Activated CD8-positive, alpha-beta T cell treated with anti-CD3 and anti-CD28 coated beads for 36 hours (primary cell): ENCODE results near the gene RAI2. TPM values are rescaled to one million over a fixed set of nuclear protein-coding genes. Genes with fewer than 3 reads are reported as not detected.

Source experiments
- ATAC-seq: fragments of 200-7000 bp; cut with Tn5 transposase; one replicate; pipeline ENCODE4 v1.10.0; 2021; ENCODE audit warnings: mild to moderate bottlenecking, moderate library complexity
- CTCF ChIA-PET: fragments of 350-600 bp; sonication (Branson Sonifier 250); formaldehyde crosslinking; loops from one replicate; lab custom pipeline; 2021; ENCODE audit warnings: antibody characterized with exemption; lab: Charles Lee
- POLR2A ChIA-PET: fragments of 350-600 bp; sonication (Branson Sonifier 250); formaldehyde crosslinking; loops from one replicate; lab custom pipeline; 2021; ENCODE audit warnings: antibody characterized with exemption; lab: Charles Lee
- DNase-seq: peaks from one replicate; pipeline ENCODE4 v3.0.0-alpha.2; 2020
- H3K27ac Mint-ChIP-seq: one replicate; pipeline ENCODE4 v1.8.0; 2021; ENCODE audit warnings: mild to moderate bottlenecking, mixed read lengths
- H3K27me3 Mint-ChIP-seq: one replicate; pipeline ENCODE4 v1.8.0; 2021; ENCODE audit warnings: mixed read lengths
- H3K36me3 Mint-ChIP-seq: one replicate; pipeline ENCODE4 v1.8.0; 2021; ENCODE audit warnings: low read depth, mixed read lengths
- H3K4me1 Mint-ChIP-seq: one replicate; pipeline ENCODE4 v1.8.0; 2021; ENCODE audit warnings: low read depth, mixed read lengths
- H3K4me3 Mint-ChIP-seq: one replicate; pipeline ENCODE4 v1.8.0; 2021; ENCODE audit warnings: mild to moderate bottlenecking, moderate library complexity, mixed read lengths
- H3K9me3 Mint-ChIP-seq: one replicate; pipeline ENCODE4 v1.8.0; 2021; ENCODE audit warnings: mixed read lengths
- intact Hi-C: fragments of 100-400 bp; cut with micrococcal nuclease; formaldehyde crosslinking; loops from one replicate; pipeline ENCODE4 v1.10.0; 2022
- total RNA-seq, 2 experiments: library from RNA; stranded (reverse); gene quantifications; one replicate each; pipeline ENCODE4 v1.2.3, GENCODE V29; 2021
- TF ChIP-seq, protein P1 (sequence below): fragments of 200-600 bp; IDR thresholded peaks from one replicate; pipeline ENCODE4 v1.8.0; 2022; ENCODE audit warnings: antibody characterized with exemption, mild to moderate bottlenecking

Gene RAI2
- total RNA-seq, 2 experiments from 2014 or later: 0.20 to 0.41 TPM

DNA sequence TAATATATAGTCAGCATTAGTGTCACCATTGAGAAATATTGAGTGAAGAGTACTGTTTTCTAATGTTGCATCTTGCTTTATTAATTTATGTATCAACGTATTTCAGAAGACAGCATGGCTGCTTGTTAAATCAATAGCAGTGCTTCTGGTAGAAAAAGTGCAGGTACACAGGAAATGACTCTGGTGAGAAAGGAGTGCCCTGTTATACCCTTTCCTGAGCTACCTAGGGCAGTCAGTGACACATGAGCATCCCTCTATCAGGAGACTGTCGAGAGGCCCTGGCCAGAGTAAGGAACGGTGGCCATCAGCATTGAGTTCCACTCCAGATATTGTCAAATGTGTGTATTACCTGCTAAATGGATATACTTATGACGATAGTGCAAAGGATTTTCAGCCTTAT, 81.7 kb downstream of the RAI2 start:
- ChIA-PET CTCF (no interaction called here), POLR2A (no interaction called here)
- no peak for ATAC-seq
- H3K27me3 Mint-ChIP-seq: no peaks in the 10 kb centered on the region
- no peak for DNase-seq
- peaks cover 24% of the 10 kb centered on the region for H3K4me1 Mint-ChIP-seq
- H3K27ac Mint-ChIP-seq: no peak overlapping the region
- H3K36me3 Mint-ChIP-seq: no peaks in the 10 kb centered on the region
- H3K9me3 Mint-ChIP-seq: peaks cover 3% of the 10 kb centered on the region
- intact Hi-C loops: no loop called here
- H3K4me3 Mint-ChIP-seq: no peak overlapping the region
- TF ChIP-seq, protein P1, sequence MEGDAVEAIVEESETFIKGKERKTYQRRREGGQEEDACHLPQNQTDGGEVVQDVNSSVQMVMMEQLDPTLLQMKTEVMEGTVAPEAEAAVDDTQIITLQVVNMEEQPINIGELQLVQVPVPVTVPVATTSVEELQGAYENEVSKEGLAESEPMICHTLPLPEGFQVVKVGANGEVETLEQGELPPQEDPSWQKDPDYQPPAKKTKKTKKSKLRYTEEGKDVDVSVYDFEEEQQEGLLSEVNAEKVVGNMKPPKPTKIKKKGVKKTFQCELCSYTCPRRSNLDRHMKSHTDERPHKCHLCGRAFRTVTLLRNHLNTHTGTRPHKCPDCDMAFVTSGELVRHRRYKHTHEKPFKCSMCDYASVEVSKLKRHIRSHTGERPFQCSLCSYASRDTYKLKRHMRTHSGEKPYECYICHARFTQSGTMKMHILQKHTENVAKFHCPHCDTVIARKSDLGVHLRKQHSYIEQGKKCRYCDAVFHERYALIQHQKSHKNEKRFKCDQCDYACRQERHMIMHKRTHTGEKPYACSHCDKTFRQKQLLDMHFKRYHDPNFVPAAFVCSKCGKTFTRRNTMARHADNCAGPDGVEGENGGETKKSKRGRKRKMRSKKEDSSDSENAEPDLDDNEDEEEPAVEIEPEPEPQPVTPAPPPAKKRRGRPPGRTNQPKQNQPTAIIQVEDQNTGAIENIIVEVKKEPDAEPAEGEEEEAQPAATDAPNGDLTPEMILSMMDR: no peak

DNA sequence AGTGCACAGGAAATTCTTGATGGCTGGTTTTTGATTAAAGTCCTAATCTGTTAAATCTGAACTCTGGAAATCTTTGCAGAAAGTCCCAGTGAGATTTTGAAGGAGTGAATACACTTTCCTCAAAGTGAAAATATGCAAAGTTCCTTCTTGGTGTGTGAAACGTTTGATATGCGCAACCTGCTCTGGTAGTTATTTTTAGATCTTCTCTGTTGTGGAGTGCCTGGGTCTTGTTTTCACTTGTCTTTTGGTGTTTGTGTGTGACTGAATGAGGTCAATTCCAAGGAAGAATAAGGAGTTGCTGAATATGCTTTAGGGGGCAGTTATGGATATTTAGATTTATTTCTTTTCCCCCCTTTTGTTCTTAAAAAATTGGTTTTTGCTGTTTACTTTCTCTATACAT, 82.1 kb downstream of the RAI2 start:
- CTCF ChIA-PET: no interaction called here
- Mint-ChIP-seq H3K9me3 (peaks cover 3% of the 10 kb centered on the region), H3K36me3 (no peaks in the 10 kb centered on the region), H3K4me1 (peaks cover 24% of the 10 kb centered on the region), H3K27ac (peak overlapping the region; percentile 34), H3K27me3 (no peaks in the 10 kb centered on the region), H3K4me3 (no peak overlapping the region)
- DNase-seq (no peak), ATAC-seq (no peak)
- TF ChIP-seq, protein P1: no peak
- POLR2A ChIA-PET: no interaction called here
- intact Hi-C loops: no loop called here

DNA sequence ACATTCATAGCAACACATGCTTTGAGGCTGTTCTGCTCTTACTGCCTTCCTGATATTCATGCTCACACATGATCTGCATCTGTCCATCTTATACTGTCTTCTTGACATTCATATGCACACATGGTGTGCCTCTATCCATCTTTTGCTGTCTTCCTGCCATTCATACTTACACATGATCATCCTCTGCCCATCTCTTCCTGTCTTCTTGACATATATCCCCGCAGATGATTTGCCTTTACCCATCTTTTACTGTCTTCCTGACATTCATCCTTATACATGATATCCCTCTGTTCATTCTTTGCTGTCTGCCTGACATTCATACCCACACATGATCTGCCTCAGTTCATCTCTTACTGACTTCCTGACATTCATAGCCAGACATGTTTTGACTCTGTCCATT, 87.0 kb downstream of the RAI2 start:
- DNase-seq (no peak), ATAC-seq (no peak)
- intact Hi-C loops: no loop called here
- Mint-ChIP-seq H3K36me3 (no peaks in the 10 kb centered on the region), H3K9me3 (no peaks in the 10 kb centered on the region), H3K27me3 (no peaks in the 10 kb centered on the region), H3K4me1 (peaks cover 19% of the 10 kb centered on the region), H3K4me3 (no peak overlapping the region), H3K27ac (no peak overlapping the region)
- POLR2A ChIA-PET: no interaction called here
- TF ChIP-seq, protein P1: no peak
- CTCF ChIA-PET: no interaction called here

DNA sequence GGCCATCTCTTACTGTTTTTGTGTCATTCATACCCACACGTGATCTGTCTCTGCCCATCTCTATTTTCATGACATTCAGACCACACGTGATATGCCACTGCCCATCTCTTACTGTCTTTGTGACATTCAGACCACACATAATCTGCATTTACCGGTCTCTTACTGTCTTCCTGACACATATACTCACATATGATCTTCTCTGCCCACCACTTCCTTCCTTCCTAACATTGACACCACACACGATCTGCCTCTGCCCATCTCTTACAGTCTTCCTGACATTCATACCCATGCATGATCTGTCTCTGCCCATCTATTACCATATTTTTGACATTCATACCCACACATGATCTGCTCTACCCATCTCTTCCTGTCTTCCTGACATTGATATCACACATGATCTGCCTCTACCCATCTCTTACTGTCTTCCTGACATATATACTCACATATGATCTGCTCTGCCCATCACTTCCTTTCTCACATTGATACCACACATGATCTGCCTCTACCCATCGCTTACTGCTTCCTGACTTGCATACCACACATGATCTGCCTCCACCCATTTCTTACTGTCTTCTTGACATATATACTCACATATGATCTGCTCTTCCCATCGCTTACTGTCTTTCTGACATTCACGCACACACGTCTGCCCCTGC, 87.7 kb downstream of the RAI2 start:
- Mint-ChIP-seq H3K4me3 (no peak overlapping the region), H3K27me3 (no peaks in the 10 kb centered on the region), H3K4me1 (peaks cover 15% of the 10 kb centered on the region), H3K27ac (no peak overlapping the region), H3K9me3 (no peaks in the 10 kb centered on the region), H3K36me3 (no peaks in the 10 kb centered on the region)
- TF ChIP-seq, protein P1: no peak
- no peak for DNase-seq
- intact Hi-C loops: no loop called here
- ATAC-seq: no peak
- ChIA-PET CTCF (no interaction called here), POLR2A (no interaction called here)

DNA sequence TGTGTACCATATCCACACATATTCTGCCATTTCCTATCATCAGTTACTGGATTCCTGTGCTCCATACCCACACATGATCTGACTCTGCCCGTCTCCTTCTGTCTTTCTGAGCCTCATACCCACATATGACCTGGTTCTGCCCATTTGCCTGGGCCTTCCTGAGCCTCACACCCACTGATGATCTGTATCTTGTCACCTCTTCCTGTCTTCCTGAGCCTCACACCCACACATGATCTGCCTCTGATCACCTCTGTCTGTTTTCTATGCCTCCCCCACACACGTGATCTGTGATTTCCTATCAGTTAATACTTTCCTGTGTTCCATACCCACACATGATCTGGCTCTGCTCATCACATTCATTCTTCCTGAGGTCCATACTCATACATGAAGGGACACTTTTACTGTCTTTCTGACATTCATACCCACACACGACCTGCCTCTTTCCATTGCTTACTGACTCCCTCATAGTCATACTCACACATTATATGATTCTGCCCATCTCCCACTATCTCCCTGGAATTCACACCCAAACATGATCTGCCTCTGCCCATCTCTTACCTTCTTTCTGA, 91.3 kb downstream of the RAI2 start:
- no peaks in the 10 kb centered on the region for H3K36me3 Mint-ChIP-seq
- ChIA-PET POLR2A (no interaction called here), CTCF (no interaction called here)
- H3K4me1 Mint-ChIP-seq: no peaks in the 10 kb centered on the region
- DNase-seq (peak; percentile 14), ATAC-seq (peak; percentile 32)
- no peak overlapping the region for H3K4me3 Mint-ChIP-seq
- TF ChIP-seq, protein P1: no peak
- no peaks in the 10 kb centered on the region for H3K9me3 Mint-ChIP-seq
- intact Hi-C loops: no loop called here
- H3K27ac Mint-ChIP-seq: no peak overlapping the region
- no peaks in the 10 kb centered on the region for H3K27me3 Mint-ChIP-seq
